LoVo (cell line): ENCODE results near the gene SLC8B1.

Experiments
- DNase-seq: peaks from one replicate; pipeline ENCODE4 v3.0.0-alpha.2; 2016; ENCODE audit warnings: low spot score

SLC8B1 gene

DNA sequence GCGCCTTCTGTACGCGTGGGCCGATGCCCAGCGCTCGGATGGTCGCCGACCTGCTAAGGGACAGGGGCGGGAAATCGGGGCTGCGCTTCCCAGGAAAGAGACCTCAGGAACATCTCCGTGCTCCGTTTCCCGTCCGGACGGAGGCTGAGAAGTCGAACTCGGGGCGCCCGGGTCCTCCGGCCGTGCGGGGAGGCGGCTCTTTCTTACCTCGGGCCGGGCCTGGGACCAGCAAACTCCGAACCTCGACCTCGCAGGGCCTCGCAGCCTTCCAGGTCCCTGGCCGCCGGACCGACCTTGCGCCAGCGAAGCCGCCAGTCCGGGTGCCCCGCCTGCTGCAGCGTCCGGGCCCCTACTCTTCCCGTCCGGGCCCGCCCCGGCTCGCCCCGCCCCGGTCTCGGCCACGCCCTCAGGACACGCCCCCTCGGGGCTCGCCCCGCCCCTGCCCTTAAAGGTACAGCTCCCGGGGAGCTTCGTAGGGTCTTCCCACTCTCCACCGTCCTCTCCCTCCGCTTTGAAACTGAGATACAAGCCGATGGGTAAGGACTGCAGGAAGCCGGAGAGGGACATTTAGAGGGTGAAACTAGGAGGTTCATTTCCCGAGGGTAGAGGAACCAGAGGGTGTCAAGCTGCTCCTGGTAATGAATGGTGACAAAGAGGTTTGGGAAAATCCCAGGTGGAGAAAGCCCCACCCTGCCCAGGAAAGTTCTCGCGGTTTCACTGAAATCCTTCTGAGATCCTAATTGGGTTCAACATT is at the start of gene SLC8B1:
SLC8B1 (minus strand) TSS at position 324 of the 754 bp plus-strand sequence. CDS start 2,231 bp downstream, outside the sequence.
- DNase-seq: peak; percentile 94

DNA sequence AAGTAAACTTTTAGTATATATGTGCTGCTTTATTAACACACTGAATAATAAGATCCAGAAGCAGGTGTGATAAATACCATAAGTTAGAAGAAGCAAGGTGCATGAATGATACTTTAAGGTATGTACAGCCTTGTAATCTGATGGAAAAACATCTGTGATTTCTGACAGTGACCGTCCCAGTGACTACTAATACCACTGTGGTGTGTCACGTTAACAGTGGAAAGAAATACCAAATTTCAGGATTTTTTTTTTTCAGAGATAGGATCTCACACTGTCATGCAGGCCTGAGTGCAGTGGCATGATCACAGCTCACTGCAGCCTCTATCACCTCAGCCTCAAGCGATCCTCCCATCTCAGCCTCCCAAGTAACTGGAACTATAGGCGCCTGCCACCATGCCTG is 47.3 kb upstream of the SLC8B1 start:
- DNase-seq: no peak

DNA sequence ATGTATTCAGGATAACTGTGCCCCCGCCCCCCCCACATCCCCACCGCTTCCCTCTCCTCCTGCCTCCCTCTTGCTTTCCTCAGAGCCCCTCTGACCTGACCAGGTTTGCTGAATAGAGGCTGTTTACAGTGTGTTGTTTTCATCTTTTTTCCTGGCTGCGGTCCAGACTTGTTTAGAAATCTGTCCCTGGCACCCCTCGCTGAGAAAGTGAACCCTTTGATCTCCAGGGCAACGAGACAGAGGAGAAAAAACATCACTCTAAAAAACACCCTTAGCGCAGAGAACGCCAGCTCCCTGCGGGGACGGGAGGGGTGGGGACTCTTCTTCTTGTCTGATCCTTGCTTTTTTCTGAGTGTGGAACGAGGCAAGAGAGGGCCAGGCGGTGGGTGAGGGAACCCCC is 46.3 kb upstream of the SLC8B1 start:
- no peak for DNase-seq

DNA sequence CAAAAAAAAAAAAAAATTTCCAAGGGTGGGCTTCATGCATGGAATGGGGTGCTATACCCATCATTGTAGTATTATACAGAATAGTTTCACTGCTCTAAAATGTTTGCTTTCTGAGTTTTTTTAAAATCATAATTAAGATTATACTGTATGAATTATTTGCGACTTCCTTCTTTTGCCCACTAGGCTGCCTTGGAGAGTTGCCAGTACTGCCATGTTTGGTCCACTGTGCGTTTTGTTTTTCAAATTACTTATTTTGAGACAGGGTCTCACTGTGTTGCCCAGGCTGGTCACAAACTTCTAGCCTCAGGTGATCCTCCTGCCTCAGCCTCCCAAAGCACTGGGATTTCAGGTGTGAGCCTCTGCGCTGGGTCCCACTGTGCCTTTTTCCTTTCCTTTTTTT is 43.4 kb upstream of the SLC8B1 start:
- no peak for DNase-seq

DNA sequence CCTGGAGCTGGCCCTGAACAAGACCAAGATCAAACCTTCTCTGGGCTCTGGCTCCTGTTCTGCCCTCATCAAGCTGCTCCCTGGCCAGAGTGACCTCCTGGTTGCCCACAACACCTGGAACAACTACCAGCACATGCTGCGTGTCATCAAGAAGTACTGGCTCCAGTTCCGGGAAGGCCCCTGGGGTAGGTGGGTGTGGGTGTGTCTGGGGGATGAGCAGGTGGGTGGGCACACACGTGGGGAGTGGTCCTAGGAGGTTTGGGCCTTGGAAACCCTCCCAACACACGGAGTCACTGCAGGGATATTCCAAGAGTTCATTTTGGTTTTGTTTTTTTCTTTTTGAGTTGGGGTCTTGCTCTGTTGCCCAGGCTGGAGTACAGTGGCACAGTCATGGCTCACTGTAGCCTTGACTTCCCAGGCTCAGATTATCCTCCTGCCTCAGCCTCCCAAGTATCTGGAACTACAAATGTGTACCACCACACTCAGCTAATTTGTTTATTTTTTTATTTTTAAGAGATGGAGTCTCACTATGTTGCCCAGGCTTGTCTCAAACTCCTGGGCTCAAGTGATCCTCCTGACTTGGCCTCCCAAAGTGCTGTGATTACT is 40.0 kb upstream of the SLC8B1 start:
- no peak for DNase-seq

DNA sequence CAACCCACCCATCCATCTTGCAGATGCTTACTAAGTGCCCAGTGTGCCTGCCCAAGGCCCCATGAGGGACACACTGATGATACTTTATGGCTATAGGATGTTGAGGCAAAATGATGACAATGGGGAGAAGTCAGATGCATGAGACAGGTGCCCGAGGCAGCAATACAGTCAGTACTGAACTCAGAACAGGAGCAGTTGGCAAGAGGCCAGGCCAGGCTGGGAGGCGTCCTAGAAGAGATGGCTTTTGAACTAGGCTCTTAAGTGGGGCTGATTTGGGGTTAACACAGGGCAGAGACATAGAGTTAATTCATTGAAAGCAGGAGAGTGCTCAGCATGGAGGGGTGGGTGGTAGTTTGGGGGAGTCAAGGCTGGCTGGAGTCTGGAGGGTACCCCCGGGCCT is 39.1 kb upstream of the SLC8B1 start:
- DNase-seq: no peak

DNA sequence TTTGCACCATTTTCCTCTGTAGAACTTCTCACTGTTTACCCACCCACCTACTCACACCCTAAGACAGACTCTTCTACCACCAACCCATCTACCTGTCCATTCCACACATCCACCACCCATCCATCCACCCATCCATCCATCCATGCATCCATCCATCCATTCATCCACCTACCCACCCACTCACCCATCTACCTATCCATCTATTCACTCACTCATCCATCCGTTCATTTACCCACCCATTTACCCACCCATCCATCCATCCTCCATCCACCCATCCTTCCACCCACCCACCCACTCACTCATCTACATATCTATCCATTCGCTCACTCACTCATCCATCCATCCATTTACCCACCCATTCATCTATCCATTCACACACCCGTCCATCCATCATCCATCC is 38.5 kb upstream of the SLC8B1 start:
- DNase-seq: no peak

DNA sequence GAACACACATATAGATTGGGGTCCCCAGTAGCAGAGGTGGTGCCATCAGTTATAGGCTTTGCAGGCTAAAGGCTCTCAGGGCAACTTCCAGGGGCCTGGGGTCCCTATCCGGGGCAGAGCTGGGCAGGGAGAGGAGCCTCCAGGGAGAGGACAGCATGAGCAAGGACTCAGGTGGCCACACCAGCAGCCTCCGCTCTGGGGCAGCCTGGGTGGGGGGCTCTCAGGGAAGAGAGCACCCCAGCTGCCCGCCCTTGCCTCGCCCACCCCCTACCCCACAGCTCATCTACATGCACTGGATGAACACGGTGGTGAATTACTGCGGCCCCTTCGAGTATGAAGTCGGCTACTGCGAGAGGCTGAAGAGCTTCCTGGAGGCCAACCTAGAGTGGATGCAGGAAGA is 37.5 kb upstream of the SLC8B1 start:
- no peak for DNase-seq

DNA sequence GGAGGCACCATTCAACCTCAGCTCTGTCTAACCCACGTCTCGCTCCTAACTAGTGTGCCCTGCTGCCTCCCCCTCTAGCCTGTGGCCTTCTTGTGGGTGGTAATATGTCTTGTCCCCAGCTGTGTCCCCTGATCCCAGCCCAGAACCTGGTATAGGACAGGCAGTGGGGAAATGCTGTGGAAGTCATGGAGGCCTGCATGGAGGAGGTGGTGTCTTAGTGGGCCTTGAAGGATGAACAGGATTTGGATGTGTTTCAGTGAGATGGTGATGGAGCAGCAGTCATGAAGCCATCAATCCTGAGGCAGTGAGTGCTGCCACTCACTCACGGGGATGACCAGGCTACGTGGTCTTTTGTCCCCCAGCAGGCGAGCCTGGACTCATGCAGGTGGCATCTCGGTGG is 36.9 kb upstream of the SLC8B1 start:
- DNase-seq: no peak

DNA sequence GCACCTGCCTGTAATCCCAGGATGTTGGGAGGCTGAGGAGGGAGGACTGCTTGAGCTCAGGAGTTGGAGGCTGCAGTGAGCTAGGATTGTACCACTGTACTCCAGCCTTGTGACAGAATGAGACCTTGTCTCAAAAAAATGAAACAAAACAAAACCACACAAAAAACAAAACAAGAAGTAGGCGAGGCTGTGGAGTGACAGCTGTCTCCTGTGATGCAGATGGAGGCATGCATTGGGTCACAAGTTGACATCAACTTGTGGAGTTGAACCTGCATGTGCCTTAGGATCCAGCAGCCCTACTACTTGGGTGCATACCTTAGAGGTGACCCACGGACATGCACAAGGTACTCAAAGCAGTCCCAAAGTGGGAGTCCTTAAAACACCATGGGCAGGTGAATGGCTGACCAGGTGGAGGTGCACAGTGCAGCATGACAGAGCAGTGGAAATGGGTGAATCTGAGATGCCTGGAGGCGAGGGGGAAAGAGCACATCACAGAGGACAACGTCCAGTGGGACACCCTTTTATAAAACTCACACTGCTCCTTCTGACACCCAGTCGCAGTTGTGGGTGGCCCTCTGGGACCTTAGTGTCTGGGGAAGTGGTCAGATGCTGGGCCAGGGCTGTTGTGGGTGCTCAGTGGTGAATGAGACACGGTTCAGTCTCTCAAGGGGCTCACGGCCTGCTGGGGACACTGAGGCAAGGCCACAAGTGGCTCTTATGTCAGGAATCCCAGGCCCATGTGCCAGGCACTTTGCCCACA is 36.2 kb upstream of the SLC8B1 start:
- DNase-seq: no peak

DNA sequence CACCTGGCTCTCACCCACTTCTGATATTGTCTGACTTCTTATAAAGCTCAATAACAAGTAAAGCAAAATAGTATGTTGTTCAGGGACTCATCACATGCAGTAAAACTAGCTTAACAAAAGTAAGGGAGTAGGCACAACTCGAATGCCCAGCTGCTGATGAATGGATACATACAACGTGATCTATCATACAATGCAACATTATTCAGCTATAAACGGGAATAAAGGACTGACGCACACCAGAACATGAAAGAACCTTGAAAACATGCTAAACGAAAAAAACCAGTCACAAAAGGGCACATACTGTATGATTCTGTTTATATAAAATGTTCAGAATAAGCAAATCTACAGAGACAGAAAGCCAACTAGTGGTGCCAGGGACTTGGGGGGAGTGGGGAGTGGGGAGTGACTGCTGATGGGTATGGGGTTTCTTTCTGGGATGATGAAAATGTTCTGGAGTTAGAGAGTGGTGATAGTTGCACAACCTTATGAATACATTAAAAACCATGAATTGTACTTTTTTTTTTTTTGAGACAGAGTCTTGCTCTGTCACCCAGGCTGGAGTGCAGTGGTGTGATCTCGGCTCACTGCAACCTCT is 34.6 kb upstream of the SLC8B1 start:
- DNase-seq: no peak

DNA sequence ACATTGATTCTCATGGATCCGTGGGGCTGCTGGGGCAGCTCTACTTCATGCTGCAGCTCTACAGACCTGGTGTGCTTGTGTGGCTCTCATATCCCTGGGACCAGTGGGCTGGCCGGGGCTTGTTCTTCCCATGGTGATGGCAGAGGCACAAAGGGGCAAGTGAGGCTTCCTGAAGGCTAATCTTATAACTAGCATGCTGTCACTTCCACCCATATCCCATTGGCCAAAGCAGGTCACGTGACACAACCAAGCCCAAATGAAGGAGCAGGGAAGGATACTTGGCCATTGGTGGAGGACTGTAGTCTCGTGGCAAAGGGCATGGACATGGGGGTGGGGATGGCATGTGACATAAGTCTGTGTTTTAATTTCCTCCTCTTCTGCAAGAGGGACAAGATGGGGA is 33.4 kb upstream of the SLC8B1 start:
- DNase-seq: no peak

DNA sequence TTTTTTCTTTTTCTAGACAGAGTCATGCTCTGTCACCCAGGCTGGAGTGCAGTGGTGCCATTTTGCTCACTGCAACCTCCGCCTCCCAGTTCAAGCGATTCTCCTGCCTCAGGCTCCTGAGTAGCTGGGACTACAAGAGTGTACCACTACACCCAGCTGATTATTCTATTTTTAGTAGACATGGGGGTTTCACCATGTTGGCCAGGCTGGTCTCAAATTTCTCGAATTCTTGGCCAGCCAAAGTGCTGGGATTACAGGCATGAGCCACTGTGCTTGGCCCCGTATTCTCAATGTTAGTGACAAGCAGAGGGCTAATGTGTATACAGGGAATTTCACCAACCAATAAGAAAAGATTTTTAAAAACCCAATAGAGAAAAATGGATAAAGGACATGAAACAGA is 31.9 kb upstream of the SLC8B1 start:
- no peak for DNase-seq

DNA sequence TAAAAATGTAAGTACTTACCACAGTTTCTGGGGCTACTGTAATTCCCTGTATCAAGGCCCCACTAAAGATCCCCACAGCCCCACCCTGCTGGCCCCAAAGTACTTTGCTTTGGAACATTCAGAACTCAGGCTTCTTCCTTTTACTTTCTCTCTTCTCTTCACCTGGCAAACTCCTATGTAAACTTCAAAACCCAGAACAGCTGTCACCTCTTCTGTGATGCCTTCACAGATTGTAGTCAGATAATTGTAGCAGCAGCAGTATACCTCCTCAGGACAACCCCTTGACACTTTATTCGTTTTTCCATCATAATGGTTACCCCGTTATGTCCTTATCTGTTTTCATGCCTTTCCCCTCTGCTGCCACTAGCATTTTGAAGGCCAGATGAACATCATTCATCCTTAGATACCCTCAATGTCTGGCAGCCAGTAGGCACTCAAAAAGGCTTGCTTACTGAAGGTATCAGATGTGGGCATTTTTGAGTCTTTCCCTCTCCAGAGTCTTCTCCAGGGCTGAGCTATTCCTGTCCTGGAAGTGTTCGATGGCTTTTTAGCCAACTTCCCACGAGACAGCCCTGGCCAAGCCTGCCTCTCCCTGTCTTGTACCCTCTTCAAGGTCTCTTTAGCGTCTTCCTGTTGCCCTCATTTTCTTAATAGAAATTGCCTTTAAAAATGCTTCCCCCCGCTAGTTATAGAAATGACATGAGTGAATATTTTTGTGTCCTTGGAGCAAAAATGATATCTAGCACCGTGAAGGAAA is 30.9 kb upstream of the SLC8B1 start:
- no peak for DNase-seq

DNA sequence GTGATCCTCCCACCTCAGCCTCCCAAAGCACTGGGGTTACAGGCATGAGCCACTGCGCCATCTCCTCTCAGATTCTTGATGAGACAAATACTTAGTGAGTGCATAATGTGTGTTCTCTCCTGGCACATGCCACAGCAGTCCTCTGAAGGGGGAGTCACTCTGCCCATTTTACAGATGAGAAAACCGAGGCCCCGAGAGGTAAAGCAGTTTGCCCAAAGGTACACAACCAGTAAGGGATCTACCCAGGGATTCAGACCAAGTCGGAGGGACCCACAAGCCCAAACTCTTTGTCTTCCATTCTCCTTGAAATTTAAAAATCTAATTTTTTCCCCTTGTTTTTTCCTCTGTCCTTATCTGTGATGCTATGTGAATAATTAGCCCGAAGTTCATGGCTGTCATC is 29.8 kb upstream of the SLC8B1 start:
- no peak for DNase-seq

DNA sequence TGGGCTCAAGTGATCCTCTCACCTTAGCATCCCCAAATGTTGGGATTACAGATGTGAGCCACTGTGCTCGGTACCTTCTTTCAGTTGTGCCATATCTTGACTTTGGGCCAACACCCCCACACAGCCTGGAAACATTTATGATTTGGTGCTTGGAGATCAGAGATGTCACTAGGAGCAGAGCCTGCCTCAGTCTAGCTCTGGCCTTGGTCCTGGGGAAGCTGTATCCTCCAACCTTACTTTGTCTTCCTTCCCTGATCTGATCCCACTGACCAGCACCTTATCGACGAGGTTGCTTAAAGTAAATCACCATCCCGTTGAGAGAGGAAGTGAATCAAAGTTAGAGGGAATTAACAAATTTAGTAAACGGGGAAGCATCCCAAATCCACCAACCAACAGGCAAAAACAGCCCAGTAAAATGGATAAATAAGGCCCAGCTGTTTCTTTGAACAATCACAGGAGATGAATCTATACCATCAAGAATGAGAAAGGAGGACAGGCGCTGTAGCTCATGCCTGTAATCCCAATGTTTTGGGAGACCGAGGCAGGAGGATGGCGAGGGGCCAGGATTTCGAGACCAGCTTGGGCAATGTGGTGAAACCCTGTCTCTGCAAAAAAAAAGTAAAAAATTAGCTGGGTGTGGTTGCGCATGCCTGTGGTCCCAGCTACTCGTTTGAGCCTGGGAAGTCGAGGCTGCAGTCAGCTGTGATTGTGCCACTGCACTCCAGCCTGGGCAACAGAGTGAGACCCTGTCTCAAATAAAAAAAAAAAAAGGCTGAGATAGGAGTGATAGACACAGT is 26.9 kb upstream of the SLC8B1 start:
- DNase-seq: no peak

DNA sequence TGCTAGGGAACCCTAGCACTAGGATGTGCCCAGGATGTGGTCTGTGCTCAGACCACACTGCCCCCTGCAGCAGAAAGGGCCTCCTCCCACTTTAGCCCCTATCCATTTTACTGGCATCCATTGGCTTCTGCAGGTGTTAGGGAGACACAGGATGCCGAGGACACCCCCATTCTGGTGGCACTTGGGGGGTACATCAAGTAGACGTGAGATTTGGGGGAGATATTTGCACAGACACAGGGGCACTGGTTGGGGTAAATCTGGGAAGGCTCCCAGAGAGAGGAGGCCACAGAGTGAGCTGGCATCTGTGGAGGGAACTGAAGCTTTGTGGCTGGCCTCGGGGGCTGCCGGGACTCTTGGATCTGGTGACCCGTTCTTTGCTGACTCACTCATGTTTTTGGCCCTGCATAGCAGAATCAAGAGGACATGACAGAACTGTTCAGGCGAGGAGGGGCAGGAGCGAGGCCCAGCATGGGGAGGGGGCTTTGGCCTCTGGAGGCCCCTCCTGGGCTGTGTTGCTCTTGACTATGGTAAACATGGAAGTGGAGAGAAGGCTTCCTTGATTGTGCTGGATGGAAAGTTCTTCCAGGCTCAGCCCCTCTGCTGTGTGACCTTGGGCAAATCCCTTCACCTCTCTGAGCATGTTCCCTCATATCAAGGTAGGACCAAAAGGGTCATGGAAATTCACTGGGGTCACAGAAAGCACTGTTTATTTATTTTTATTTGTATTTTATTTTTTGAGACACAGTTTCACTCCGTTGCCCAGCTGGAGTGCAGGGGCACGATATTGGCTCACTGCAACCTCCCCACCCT is 25.2 kb upstream of the SLC8B1 start:
- no peak for DNase-seq

DNA sequence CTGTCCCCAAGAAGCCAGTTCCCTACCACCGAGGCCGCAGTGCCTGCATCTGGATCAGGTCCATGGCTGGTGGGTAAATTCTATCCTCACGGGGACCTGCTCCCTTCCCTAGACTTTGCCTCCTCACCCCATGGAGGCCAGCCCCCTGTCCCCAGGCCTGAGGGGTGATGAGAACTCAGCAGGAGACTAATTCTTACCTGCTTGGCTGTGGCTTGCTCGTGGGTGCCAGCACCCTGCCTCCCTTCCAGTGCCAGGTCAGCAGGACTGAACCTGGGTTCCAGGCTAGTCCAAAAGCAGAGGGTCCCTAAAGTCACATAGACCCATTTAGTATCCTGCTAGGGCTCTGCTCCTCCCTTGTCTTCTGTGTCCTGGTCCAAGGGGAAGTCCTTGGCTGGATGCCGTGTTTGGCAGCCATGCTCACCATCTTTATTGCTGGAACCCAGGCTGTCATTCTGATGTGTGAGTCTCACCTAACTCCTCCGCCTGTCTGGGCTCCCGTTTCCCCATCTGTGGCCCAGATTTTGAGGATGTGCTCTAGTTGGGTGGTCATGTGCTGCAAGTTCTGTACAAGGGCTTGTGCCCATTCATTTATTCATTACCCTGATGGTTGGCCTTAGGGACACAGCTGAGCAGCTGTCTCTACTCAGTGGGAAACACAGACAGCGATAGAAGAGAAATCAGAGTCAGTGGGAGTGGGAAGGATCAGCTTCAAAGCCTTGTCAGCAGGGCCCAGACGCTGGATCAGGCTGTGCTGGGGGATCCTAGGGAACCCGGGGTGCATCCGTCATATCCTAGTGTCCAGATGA is 24.4 kb upstream of the SLC8B1 start:
- no peak for DNase-seq

DNA sequence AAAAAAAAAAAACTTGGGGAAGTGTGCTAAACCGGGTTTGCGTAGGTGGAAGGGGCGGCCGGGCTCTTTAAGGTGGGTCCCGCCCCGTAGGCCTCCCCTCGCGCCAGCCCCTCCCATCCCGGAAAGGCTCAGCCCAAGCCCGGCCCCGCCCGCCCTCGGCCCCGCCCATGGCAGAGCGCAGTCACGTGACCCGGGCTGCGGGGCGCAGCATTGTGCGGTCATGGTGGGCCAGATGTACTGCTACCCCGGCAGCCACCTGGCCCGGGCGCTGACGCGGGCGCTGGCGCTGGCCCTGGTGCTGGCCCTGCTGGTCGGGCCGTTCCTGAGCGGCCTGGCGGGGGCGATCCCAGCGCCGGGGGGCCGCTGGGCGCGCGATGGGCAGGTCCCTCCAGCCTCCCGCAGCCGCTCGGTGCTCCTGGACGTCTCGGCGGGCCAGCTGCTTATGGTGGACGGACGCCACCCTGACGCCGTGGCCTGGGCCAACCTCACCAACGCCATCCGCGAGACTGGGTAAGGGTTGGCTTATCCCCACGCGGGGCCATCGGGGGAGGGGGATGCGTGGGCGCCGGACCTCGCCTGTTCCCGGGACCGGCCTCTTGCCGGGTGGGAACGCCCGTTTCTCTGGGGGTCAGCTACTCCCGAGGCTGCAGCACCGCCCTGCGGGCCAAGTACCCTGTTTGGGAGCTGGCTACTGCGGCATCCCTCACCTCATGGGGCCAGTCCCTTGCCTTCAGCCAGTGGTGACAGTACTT is 23.6 kb upstream of the SLC8B1 start, which contains the start of gene PLBD2:
PLBD2 (plus strand) TSS at position 207 of the 752 bp plus-strand sequence; CDS start at position 221, 14 bp downstream.
- DNase-seq: peak; percentile 96
